K562 (cell line): ENCODE results near the gene ARL8A.

Source experiments
- ATF3 ChIP-seq, 2 experiments: fragments of 450-650 bp in 1 of 2; sonication (generic) in 1 of 2; formaldehyde crosslinking in 1 of 2; IDR thresholded peaks in 1 of 2; conservative IDR thresholded peaks in 1 of 2; 2 replicates each; pipeline versions ENCODE4 v1.6.1 to v1.8.1; 2016 to 2023; ENCODE audit warnings: mild to moderate bottlenecking in 2 of 2, moderate library complexity in 2 of 2, inconsistent platforms in 1 of 2, missing genetic modification reagents in 1 of 2
- CC2D1A ChIP-seq: fragments of 450-650 bp; IDR thresholded peaks from 2 replicates; pipeline ENCODE4 v1.6.1; 2017; ENCODE audit warnings: mild to moderate bottlenecking
- CEBPB ChIP-seq: fragments of 450-650 bp; IDR thresholded peaks from 2 replicates; pipeline ENCODE4 v1.6.1; 2016; ENCODE audit warnings: missing genetic modification characterization, missing compliant biosample characterization
- HDAC3 ChIP-seq: fragments of 450-650 bp; IDR thresholded peaks from 2 replicates; pipeline ENCODE4 v1.6.1; 2018; ENCODE audit warnings: borderline replicate concordance, mild to moderate bottlenecking, moderate library complexity; ENCODE audit not compliant: partially characterized antibody
- HMGN3 ChIP-seq: IDR thresholded peaks from 2 replicates; pipeline ENCODE4 v1.6.1; 2011; ENCODE audit warnings: borderline replicate concordance, low read depth, mild to moderate bottlenecking, mixed read lengths, low read length; ENCODE audit not compliant: insufficient read length; ENCODE audit errors: extremely low read depth
- IRF1 ChIP-seq: sonication (generic); formaldehyde crosslinking; IDR thresholded peaks from 2 replicates; pipeline ENCODE4 v1.8.0; 2022; ENCODE audit warnings: missing genetic modification reagents, mild to moderate bottlenecking, borderline replicate concordance
- NFIC ChIP-seq: fragments of 450-650 bp; IDR thresholded peaks from 2 replicates; pipeline ENCODE4 v1.6.1; 2017; ENCODE audit warnings: mild to moderate bottlenecking, inconsistent platforms
- NR2C1 ChIP-seq, 2 experiments: fragments of 450-650 bp; IDR thresholded peaks; 2 replicates each; pipeline ENCODE4 v1.6.1; 2017; ENCODE audit warnings: mild to moderate bottlenecking in 2 of 2, antibody characterized with exemption in 1 of 2, inconsistent platforms in 1 of 2, missing compliant biosample characterization in 1 of 2, missing genetic modification characterization in 1 of 2
- POLR2AphosphoS5 ChIP-seq: IDR thresholded peaks from 2 replicates; pipeline ENCODE4 v1.6.1; 2011; ENCODE audit warnings: mild to moderate bottlenecking, low read depth, low read length, moderate library complexity; ENCODE audit not compliant: control insufficient read depth, insufficient read depth
- ZNF24 ChIP-seq: fragments of 450-650 bp; IDR thresholded peaks from 2 replicates; pipeline ENCODE4 v1.6.1; 2016
- ZNF644 ChIP-seq: fragments of 200-800 bp; sonication (Bioruptor generic); IDR thresholded peaks from 2 replicates; pipeline ENCODE4 v1.6.1; 2016; ENCODE audit warnings: low read depth, missing genetic modification characterization, missing compliant biosample characterization
- TF ChIP-seq, protein P1 (sequence below): fragments of 450-650 bp; formaldehyde crosslinking; IDR thresholded peaks from 2 replicates; pipeline ENCODE4 v1.4.0; 2022; ENCODE audit warnings: missing genetic modification characterization
- TF ChIP-seq, protein P2 (sequence below): fragments of 450-650 bp; conservative IDR thresholded peaks from 2 replicates; pipeline ENCODE4 v1.6.1; 2016; ENCODE audit warnings: missing genetic modification characterization, low read depth, mild to moderate bottlenecking, missing compliant biosample characterization, moderate library complexity
- TF ChIP-seq, protein P3 (sequence below): fragments of 250-450 bp; sonication (Bioruptor Pico); IDR thresholded peaks from 2 replicates; pipeline ENCODE4 v1.9.0; 2021; ENCODE audit warnings: mild to moderate bottlenecking

GRCh38 chr1:202157945-202158344 is 13.4 kb upstream of the ARL8A start:
- no peak for TF ChIP-seq CEBPB (tag)
- TF ChIP-seq IRF1: no peak
- TF ChIP-seq NFIC: no peak
- TF ChIP-seq, protein P1, sequence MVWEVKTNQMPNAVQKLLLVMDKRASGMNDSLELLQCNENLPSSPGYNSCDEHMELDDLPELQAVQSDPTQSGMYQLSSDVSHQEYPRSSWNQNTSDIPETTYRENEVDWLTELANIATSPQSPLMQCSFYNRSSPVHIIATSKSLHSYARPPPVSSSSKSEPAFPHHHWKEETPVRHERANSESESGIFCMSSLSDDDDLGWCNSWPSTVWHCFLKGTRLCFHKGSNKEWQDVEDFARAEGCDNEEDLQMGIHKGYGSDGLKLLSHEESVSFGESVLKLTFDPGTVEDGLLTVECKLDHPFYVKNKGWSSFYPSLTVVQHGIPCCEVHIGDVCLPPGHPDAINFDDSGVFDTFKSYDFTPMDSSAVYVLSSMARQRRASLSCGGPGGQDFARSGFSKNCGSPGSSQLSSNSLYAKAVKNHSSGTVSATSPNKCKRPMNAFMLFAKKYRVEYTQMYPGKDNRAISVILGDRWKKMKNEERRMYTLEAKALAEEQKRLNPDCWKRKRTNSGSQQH (CRISPR knock-in tag): no peak
- TF ChIP-seq ATF3 (IDR thresholded peaks at IDR 0.05): no peak
- no peak for TF ChIP-seq ATF3 (CRISPR knock-in tag; conservative IDR thresholded peaks at IDR 0.05)
- TF ChIP-seq HDAC3: no peak
- TF ChIP-seq HMGN3: no peak
- TF ChIP-seq, protein P2, sequence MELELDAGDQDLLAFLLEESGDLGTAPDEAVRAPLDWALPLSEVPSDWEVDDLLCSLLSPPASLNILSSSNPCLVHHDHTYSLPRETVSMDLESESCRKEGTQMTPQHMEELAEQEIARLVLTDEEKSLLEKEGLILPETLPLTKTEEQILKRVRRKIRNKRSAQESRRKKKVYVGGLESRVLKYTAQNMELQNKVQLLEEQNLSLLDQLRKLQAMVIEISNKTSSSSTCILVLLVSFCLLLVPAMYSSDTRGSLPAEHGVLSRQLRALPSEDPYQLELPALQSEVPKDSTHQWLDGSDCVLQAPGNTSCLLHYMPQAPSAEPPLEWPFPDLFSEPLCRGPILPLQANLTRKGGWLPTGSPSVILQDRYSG (tag): no peak
- TF ChIP-seq NR2C1 (IDR thresholded peaks at IDR 0.05): no peak
- no peak for TF ChIP-seq NR2C1 (tag; IDR thresholded peaks at IDR 0.05)
- TF ChIP-seq POLR2AphosphoS5: no peak
- no peak for TF ChIP-seq ZNF644
- TF ChIP-seq CC2D1A: no peak
- TF ChIP-seq, protein P3, sequence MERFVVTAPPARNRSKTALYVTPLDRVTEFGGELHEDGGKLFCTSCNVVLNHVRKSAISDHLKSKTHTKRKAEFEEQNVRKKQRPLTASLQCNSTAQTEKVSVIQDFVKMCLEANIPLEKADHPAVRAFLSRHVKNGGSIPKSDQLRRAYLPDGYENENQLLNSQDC (CRISPR knock-in tag): no peak
- TF ChIP-seq ZNF24: no peak
